WERI-Rb-1 (cell line): ENCODE data around the gene PLXNA4.
"Not testable (repeated sequence)": the region's sequence is repeated elsewhere in the genome, so short reads cannot be mapped to it uniquely, and the experiment has no call there.

Source experiments
- DNase-seq: peaks from one replicate; pipeline ENCODE4 v3.0.0-alpha.2; 2020
- H3K27ac ChIP-seq: fragments of 250-450 bp; sonication (Bioruptor Pico); 2 replicates; pipeline ENCODE4 v1.5.1; 2020; ENCODE audit warnings: mild to moderate bottlenecking, moderate library complexity
- H3K27me3 ChIP-seq: fragments of 250-450 bp; sonication (Bioruptor Pico); 2 replicates; pipeline ENCODE4 v1.5.1; 2021; ENCODE audit warnings: mild to moderate bottlenecking, low read depth, moderate library complexity; ENCODE audit not compliant: insufficient read depth, severe bottlenecking
- H3K36me3 ChIP-seq: fragments of 250-450 bp; sonication (Bioruptor Pico); 2 replicates; pipeline ENCODE4 v1.5.1; 2020; ENCODE audit warnings: mild to moderate bottlenecking, moderate library complexity
- H3K4me3 ChIP-seq: 2 replicates; pipeline ENCODE4 v1.5.1; 2011; ENCODE audit warnings: low read depth, mild to moderate bottlenecking, control low read depth, low read length
- H3K9me3 ChIP-seq: fragments of 250-450 bp; sonication (Bioruptor Pico); 2 replicates; pipeline ENCODE4 v1.5.1; 2021; ENCODE audit warnings: mild to moderate bottlenecking, moderate library complexity; ENCODE audit not compliant: severe bottlenecking
- TF ChIP-seq, protein P1 (sequence below): IDR thresholded peaks from 2 replicates; pipeline ENCODE4 v1.5.1; 2011; ENCODE audit warnings: low read depth, mild to moderate bottlenecking, control low read depth, inconsistent platforms, low read length

Gene PLXNA4

DNA sequence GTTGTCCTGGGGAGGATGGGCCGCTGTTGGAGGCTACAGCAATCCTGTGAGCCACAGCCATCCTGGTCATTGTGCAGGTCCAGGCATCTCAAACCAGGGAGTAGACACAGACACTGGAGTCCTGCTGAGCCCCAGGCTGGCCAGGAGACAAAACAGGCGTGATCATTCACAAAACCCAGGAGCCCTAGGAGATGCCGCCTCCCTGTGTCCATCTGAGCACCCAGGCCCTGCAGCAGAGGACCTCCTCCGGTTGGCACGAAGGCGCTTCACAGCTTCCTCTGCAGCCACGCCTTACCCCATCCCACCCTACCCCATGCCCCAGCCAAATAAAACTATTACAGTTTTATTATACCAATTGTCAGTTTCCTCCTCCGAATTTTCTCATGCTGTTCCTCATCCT lies 183.6 kb downstream of the PLXNA4 start:
- Histone ChIP-seq H3K36me3 (no peaks in the 10 kb centered on the region), H3K27ac (no peak overlapping the region), H3K4me3 (no peak overlapping the region), H3K27me3 (no peaks in the 10 kb centered on the region), H3K9me3 (peaks cover 3% of the 10 kb centered on the region)
- no peak for DNase-seq
- TF ChIP-seq, protein P1, sequence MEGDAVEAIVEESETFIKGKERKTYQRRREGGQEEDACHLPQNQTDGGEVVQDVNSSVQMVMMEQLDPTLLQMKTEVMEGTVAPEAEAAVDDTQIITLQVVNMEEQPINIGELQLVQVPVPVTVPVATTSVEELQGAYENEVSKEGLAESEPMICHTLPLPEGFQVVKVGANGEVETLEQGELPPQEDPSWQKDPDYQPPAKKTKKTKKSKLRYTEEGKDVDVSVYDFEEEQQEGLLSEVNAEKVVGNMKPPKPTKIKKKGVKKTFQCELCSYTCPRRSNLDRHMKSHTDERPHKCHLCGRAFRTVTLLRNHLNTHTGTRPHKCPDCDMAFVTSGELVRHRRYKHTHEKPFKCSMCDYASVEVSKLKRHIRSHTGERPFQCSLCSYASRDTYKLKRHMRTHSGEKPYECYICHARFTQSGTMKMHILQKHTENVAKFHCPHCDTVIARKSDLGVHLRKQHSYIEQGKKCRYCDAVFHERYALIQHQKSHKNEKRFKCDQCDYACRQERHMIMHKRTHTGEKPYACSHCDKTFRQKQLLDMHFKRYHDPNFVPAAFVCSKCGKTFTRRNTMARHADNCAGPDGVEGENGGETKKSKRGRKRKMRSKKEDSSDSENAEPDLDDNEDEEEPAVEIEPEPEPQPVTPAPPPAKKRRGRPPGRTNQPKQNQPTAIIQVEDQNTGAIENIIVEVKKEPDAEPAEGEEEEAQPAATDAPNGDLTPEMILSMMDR = peak; percentile 18; the same call in 1 of the 2 replicates

DNA sequence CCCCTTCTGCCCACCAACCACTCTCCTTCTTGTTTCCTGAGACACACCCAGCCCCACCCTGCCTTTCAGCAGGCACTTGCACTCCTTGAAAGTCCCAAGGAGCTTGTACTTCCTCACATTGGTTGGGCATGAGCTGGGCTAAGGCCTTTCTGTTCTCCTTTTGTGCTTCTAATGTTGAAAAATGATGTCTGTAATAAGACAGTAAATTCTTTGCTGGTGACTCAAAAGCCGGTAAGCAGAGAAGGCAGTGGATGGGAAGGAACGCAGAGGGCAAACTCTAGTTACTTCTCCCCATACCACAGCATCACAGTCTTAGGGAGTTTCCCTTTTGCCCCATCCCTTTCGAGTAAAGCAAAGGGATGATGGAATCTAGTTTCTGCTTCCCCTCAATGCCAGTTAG lies 185.6 kb downstream of the PLXNA4 start:
- no peaks in the 10 kb centered on the region for H3K36me3 ChIP-seq
- H3K9me3 ChIP-seq = peaks cover 3% of the 10 kb centered on the region
- no peak for DNase-seq
- no peak overlapping the region for H3K27ac ChIP-seq
- no peaks in the 10 kb centered on the region for H3K27me3 ChIP-seq
- TF ChIP-seq, protein P1 = no peak
- H3K4me3 ChIP-seq = no peak overlapping the region

DNA sequence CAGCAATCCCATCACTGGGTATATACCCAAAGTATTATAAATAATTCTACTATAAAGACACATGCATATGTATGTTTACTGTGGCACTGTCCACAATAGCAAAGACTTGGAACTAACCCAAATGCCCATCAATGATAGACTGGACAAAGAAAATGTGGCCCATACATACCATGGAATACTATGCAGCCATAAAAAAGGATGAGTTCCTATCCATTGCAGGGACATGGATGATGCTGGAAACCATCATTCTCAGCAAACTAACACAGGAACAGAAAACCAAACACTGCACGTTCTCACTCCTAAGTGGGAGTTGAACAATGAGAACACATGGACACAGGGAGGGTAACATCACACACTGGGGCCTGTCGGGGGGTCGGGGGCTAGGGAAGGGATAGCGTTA lies 186.2 kb downstream of the PLXNA4 start:
- not testable (repeated sequence) for H3K27me3 ChIP-seq, DNase-seq, H3K27ac ChIP-seq, H3K4me3 ChIP-seq, H3K36me3 ChIP-seq, H3K9me3 ChIP-seq

DNA sequence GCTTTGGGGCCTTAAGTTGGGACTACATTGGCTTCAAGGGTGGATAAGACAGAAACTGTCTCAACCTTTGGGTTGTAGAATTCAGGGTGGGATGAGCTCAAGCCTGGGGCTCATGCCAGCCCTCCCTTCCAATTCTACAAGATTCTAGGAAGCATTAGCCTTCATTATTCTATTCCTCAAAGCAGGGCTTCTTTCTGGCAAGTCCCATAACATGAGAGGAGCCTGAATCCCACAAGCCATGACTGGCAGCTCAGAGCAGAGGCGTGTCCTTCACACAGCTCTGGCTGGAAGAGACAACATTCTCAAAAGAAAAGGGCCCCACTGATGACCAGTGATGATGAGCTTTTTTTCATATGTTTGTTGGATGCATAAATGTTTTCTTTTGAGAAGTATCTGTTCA lies 187.6 kb downstream of the PLXNA4 start:
- no peaks in the 10 kb centered on the region for H3K36me3 ChIP-seq
- no peak overlapping the region for H3K4me3 ChIP-seq
- no peak for DNase-seq
- peaks cover 3% of the 10 kb centered on the region for H3K9me3 ChIP-seq
- no peak overlapping the region for H3K27ac ChIP-seq
- no peaks in the 10 kb centered on the region for H3K27me3 ChIP-seq
- TF ChIP-seq, protein P1 = no peak

- Histone ChIP-seq H3K4me3 (no peak overlapping the region), H3K27ac (no peak overlapping the region), H3K27me3 (no peaks in the 10 kb centered on the region), H3K36me3 (no peaks in the 10 kb centered on the region), H3K9me3 (peaks cover 3% of the 10 kb centered on the region)
- TF ChIP-seq, protein P1 = no peak
- no peak for DNase-seq
Measured at GRCh38 chr7:132387596-132387995, 188.7 kb downstream of the PLXNA4 start.

DNA sequence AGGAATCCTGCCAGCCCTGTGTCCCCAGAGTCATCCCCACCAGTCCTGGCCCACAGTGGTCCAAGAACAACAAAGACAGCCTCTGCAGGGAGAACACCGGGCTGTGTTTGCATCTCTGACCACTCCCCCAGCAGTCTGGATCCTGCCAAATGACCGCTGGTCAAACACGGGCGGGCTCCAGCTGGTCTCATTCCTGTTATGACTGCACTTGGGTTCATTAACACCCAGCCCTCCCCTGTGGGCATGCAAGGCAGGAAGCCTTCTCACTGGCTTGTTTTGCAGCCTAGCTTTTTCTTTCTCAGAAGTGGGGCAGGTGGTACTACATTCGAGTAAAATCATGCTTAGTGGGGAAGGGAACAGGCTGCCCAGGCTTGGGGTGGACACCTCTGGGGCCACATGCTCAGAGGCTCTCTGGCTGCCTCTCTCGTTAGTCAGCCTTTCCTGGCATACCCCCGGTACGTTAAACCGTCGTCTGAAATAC lies 190.0 kb downstream of the PLXNA4 start:
- Histone ChIP-seq H3K36me3 (no peaks in the 10 kb centered on the region), H3K27ac (no peak overlapping the region), H3K9me3 (peaks cover 3% of the 10 kb centered on the region), H3K4me3 (no peak overlapping the region), H3K27me3 (no peaks in the 10 kb centered on the region)
- TF ChIP-seq, protein P1 = no peak
- DNase-seq = no peak
